SK-N-SH (cell line): Measurements from ENCODE around the gene CCDC38. TPM values are rescaled to one million over a fixed set of nuclear protein-coding genes. Genes with fewer than 3 reads are reported as not detected.

ENCODE experiments used
- CTCF ChIA-PET: fragments of 300-600, 350-600 bp; formaldehyde crosslinking; extraction: SDS; loops from one replicate; lab custom pipeline; 2021; lab: Yijun Ruan, JAX
- POLR2A ChIA-PET: fragments of 350-600 bp; sonication (Branson Sonifier 250); formaldehyde crosslinking; extraction: SDS; loops from one replicate; lab custom pipeline; 2020; ENCODE audit warnings: antibody characterized with exemption, inconsistent platforms; lab: Yijun Ruan, JAX
- DNase-seq: peaks from one replicate; pipeline ENCODE4 v3.0.0; 2012
- H2AFZ ChIP-seq: fragments of 200-600 bp; sonication (generic); 2 replicates; pipeline ENCODE4 v1.8.1; 2016; ENCODE audit warnings: antibody characterized with exemption, mild to moderate bottlenecking, low read depth
- H3F3A ChIP-seq: fragments of 200-600 bp; sonication (generic); replicated peaks from 2 replicates; pipeline ENCODE3; 2016; ENCODE audit warnings: antibody characterized with exemption, mild to moderate bottlenecking; ENCODE audit not compliant: insufficient read depth
- H3K27ac ChIP-seq, 2 experiments: fragments of 200-500 bp in 1 of 2; fragments of 200-600 bp in 1 of 2; sonication (Bioruptor generic) in 1 of 2; sonication (generic), shearing (Covaris generic) in 1 of 2; 2 replicates each; pipeline versions ENCODE4 v1.5.1 to v1.6.1; 2014 to 2016; ENCODE audit warnings: low read depth in 2 of 2, inconsistent platforms in 1 of 2, low read length in 1 of 2, mild to moderate bottlenecking in 1 of 2, mixed read lengths in 1 of 2
- H3K27me3 ChIP-seq: fragments of 200-600 bp; sonication (generic), shearing (Covaris generic); 2 replicates; pipeline ENCODE4 v1.6.1; 2016; ENCODE audit warnings: mixed run types; ENCODE audit not compliant: insufficient read depth
- H3K36me3 ChIP-seq, 2 experiments: fragments of 200-500 bp in 1 of 2; fragments of 200-600 bp in 1 of 2; sonication (Bioruptor generic) in 1 of 2; sonication (generic) in 1 of 2; replicated peaks in 1 of 2; 2 replicates each; pipeline versions ENCODE3 to v1.5.1; 2014 to 2016; ENCODE audit warnings: low read length in 1 of 2, mild to moderate bottlenecking in 1 of 2; ENCODE audit not compliant: insufficient read depth in 2 of 2, control insufficient read depth in 1 of 2
- H3K4me1 ChIP-seq, 2 experiments: fragments of 200-500 bp in 1 of 2; fragments of 200-600 bp in 1 of 2; sonication (Bioruptor generic) in 1 of 2; sonication (generic), shearing (Covaris generic) in 1 of 2; 2 replicates each; pipeline versions ENCODE4 v1.5.1 to v1.6.1; 2014 to 2016; ENCODE audit warnings: low read depth in 1 of 2, low read length in 1 of 2, mixed run types in 1 of 2; ENCODE audit not compliant: insufficient read depth in 2 of 2, control insufficient read depth in 1 of 2
- H3K4me2 ChIP-seq: fragments of 200-600 bp; sonication (generic), shearing (Covaris generic); 2 replicates; pipeline ENCODE4 v1.6.1; 2017; ENCODE audit warnings: mixed run types
- H3K4me3 ChIP-seq, 2 experiments: fragments of 200-500 bp in 1 of 2; fragments of 200-600 bp in 1 of 2; sonication (Bioruptor generic) in 1 of 2; sonication (generic), shearing (Covaris generic) in 1 of 2; 2 replicates each; pipeline versions ENCODE4 v1.5.1 to v1.8.1; 2014 to 2016; ENCODE audit warnings: low read depth in 2 of 2, inconsistent platforms in 1 of 2, low read length in 1 of 2, mild to moderate bottlenecking in 1 of 2, mixed read lengths in 1 of 2, moderate library complexity in 1 of 2
- H3K79me2 ChIP-seq: fragments of 200-600 bp; sonication (generic); 2 replicates; pipeline ENCODE4 v1.8.1; 2017; ENCODE audit warnings: mild to moderate bottlenecking; ENCODE audit not compliant: insufficient read depth
- H3K9ac ChIP-seq: fragments of 200-600 bp; sonication (generic); 2 replicates; pipeline ENCODE4 v1.6.1; 2017; ENCODE audit warnings: mixed run types
- H3K9me2 ChIP-seq: fragments of 200-600 bp; sonication (generic); 2 replicates; pipeline ENCODE4 v1.6.1; 2017; ENCODE audit warnings: mixed run types
- H3K9me3 ChIP-seq: fragments of 200-600 bp; sonication (generic); 2 replicates; pipeline ENCODE4 v1.6.1; 2017; ENCODE audit warnings: mixed run types, mild to moderate bottlenecking, moderate library complexity
- H4K20me1 ChIP-seq: fragments of 200-600 bp; sonication (generic); 2 replicates; pipeline ENCODE4 v1.6.1; 2017; ENCODE audit warnings: mild to moderate bottlenecking, mixed run types; ENCODE audit not compliant: insufficient read depth
- CHD2 ChIP-seq: fragments of 150-350 bp; IDR thresholded peaks from 2 replicates; pipeline ENCODE4 v1.6.1; 2018; ENCODE audit warnings: low read length; ENCODE audit not compliant: partially characterized antibody
- ELF1 ChIP-seq: IDR thresholded peaks from 2 replicates; pipeline ENCODE4 v1.4.0; 2012
- EP300 ChIP-seq, 2 experiments: IDR thresholded peaks; 2 replicates each; pipeline versions ENCODE4 v1.4.0 to v1.6.1; 2012; ENCODE audit warnings: borderline replicate concordance in 1 of 2, low read depth in 1 of 2, low read length in 1 of 2
- FOSL2 ChIP-seq: IDR thresholded peaks from 2 replicates; pipeline ENCODE4 v1.4.0; 2012; ENCODE audit warnings: low read depth, mild to moderate bottlenecking, moderate library complexity, borderline replicate concordance
- FOXJ3 ChIP-seq: sonication (generic); formaldehyde crosslinking; IDR thresholded peaks from 2 replicates; pipeline ENCODE4 v1.5.1; 2020; ENCODE audit warnings: mild to moderate bottlenecking, missing genetic modification reagents
- FOXM1 ChIP-seq: IDR thresholded peaks from 2 replicates; pipeline ENCODE4 v1.4.0; 2012; ENCODE audit warnings: low read depth, mild to moderate bottlenecking
- JUND ChIP-seq: IDR thresholded peaks from 2 replicates; pipeline ENCODE4 v1.4.0; 2012
- NFIC ChIP-seq: IDR thresholded peaks from 2 replicates; pipeline ENCODE4 v1.4.0; 2012; ENCODE audit warnings: borderline replicate concordance
- RCOR1 ChIP-seq: fragments of 150-350 bp; IDR thresholded peaks from 2 replicates; pipeline ENCODE4 v1.6.1; 2017; ENCODE audit warnings: antibody characterized with exemption, low read length
- SMC3 ChIP-seq: IDR thresholded peaks from 2 replicates; pipeline ENCODE4 v1.6.1; 2012; ENCODE audit warnings: low read depth, low read length, improper control_type of control experiment
- TEAD4 ChIP-seq: IDR thresholded peaks from 2 replicates; pipeline ENCODE4 v1.4.0; 2012; ENCODE audit warnings: mild to moderate bottlenecking, borderline replicate concordance; ENCODE audit not compliant: insufficient read depth
- WGBS: methylation state at CpG from one replicate; pipeline ENCODE4 v1.1.6; 2017; ENCODE audit warnings: low lambda C conversion rate; 5-methylcytosine and 5-hydroxymethylcytosine counted together
- polyA plus RNA-seq, 3 experiments: library from polyadenylated mRNA; depleted of rRNA; stranded (reverse); fragments of >200 nt; gene quantifications; 2 replicates each; pipeline ENCODE4 v1.2.3, GENCODE V29; 2012
- TF ChIP-seq, protein P1 (sequence below): fragments of 200-600 bp; sonication (generic); IDR thresholded peaks from 2 replicates; pipeline ENCODE4 v1.6.1; 2017; ENCODE audit warnings: antibody characterized with exemption, mild to moderate bottlenecking, moderate library complexity
- TF ChIP-seq, protein P2 (sequence below): IDR thresholded peaks from 2 replicates; pipeline ENCODE4 v1.4.0; 2012; ENCODE audit warnings: low read depth
- TF ChIP-seq, protein P3 (sequence below): IDR thresholded peaks from 2 replicates; pipeline ENCODE4 v1.6.1; 2012; ENCODE audit warnings: mild to moderate bottlenecking, low read depth, low read length, moderate library complexity
- TF ChIP-seq, protein P4 (sequence below): IDR thresholded peaks from 2 replicates; pipeline ENCODE4 v1.4.0; 2012; ENCODE audit warnings: low read depth, borderline replicate concordance

Gene CCDC38
- polyA plus RNA-seq, 1 of the 3 experiments (the other 2 are of a cell fraction), result not detected

DNA sequence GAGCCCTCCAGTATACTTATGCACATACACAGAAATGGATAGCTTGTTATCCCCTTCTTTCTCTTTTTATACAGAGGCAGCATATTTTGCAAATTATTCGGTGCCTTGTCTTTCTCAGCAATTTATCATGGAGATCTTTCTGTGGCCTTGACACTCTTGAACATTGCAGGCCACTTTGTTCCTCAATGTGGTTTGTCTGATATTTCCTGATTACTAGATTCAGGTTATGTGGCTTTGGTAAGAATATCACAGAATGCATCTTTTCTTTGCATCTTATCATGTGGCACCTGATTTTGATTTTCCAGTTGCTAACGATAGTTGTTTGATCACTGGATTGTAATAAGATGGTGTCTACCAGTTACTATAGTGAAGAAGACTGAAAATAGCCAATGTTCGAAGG is 90.8 kb downstream of the CCDC38 start:
- TF ChIP-seq NFIC (no peak), EP300 (IDR thresholded peaks at IDR 0.05; ENCODE audit: borderline replicate concordance in 1 of 2, low read depth in 1 of 2, low read length in 1 of 2) (no peak), ELF1 (no peak), FOXJ3 (no peak), JUND (no peak), FOSL2 (no peak), RCOR1 (no peak), TEAD4 (no peak), FOXM1 (no peak), SMC3 (no peak), CHD2 (no peak)
- TF ChIP-seq, protein P1, sequence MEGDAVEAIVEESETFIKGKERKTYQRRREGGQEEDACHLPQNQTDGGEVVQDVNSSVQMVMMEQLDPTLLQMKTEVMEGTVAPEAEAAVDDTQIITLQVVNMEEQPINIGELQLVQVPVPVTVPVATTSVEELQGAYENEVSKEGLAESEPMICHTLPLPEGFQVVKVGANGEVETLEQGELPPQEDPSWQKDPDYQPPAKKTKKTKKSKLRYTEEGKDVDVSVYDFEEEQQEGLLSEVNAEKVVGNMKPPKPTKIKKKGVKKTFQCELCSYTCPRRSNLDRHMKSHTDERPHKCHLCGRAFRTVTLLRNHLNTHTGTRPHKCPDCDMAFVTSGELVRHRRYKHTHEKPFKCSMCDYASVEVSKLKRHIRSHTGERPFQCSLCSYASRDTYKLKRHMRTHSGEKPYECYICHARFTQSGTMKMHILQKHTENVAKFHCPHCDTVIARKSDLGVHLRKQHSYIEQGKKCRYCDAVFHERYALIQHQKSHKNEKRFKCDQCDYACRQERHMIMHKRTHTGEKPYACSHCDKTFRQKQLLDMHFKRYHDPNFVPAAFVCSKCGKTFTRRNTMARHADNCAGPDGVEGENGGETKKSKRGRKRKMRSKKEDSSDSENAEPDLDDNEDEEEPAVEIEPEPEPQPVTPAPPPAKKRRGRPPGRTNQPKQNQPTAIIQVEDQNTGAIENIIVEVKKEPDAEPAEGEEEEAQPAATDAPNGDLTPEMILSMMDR, result no peak
- TF ChIP-seq, protein P2, sequence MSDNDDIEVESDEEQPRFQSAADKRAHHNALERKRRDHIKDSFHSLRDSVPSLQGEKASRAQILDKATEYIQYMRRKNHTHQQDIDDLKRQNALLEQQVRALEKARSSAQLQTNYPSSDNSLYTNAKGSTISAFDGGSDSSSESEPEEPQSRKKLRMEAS, result no peak
- TF ChIP-seq, protein P3, sequence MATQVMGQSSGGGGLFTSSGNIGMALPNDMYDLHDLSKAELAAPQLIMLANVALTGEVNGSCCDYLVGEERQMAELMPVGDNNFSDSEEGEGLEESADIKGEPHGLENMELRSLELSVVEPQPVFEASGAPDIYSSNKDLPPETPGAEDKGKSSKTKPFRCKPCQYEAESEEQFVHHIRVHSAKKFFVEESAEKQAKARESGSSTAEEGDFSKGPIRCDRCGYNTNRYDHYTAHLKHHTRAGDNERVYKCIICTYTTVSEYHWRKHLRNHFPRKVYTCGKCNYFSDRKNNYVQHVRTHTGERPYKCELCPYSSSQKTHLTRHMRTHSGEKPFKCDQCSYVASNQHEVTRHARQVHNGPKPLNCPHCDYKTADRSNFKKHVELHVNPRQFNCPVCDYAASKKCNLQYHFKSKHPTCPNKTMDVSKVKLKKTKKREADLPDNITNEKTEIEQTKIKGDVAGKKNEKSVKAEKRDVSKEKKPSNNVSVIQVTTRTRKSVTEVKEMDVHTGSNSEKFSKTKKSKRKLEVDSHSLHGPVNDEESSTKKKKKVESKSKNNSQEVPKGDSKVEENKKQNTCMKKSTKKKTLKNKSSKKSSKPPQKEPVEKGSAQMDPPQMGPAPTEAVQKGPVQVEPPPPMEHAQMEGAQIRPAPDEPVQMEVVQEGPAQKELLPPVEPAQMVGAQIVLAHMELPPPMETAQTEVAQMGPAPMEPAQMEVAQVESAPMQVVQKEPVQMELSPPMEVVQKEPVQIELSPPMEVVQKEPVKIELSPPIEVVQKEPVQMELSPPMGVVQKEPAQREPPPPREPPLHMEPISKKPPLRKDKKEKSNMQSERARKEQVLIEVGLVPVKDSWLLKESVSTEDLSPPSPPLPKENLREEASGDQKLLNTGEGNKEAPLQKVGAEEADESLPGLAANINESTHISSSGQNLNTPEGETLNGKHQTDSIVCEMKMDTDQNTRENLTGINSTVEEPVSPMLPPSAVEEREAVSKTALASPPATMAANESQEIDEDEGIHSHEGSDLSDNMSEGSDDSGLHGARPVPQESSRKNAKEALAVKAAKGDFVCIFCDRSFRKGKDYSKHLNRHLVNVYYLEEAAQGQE, result no peak
- TF ChIP-seq, protein P4, sequence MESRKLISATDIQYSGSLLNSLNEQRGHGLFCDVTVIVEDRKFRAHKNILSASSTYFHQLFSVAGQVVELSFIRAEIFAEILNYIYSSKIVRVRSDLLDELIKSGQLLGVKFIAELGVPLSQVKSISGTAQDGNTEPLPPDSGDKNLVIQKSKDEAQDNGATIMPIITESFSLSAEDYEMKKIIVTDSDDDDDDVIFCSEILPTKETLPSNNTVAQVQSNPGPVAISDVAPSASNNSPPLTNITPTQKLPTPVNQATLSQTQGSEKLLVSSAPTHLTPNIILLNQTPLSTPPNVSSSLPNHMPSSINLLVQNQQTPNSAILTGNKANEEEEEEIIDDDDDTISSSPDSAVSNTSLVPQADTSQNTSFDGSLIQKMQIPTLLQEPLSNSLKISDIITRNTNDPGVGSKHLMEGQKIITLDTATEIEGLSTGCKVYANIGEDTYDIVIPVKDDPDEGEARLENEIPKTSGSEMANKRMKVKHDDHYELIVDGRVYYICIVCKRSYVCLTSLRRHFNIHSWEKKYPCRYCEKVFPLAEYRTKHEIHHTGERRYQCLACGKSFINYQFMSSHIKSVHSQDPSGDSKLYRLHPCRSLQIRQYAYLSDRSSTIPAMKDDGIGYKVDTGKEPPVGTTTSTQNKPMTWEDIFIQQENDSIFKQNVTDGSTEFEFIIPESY, result no peak
- no peaks in the 10 kb centered on the region for H4K20me1 ChIP-seq
- no peak for DNase-seq
- no peak overlapping the region for H2AFZ ChIP-seq
- H3K27ac ChIP-seq, result no peak overlapping the region
- H3K4me2 ChIP-seq, result no peak overlapping the region
- no peaks in the 10 kb centered on the region for H3F3A ChIP-seq
- ChIA-PET POLR2A (no interaction called here), CTCF (no interaction called here)
- H3K4me1 ChIP-seq, result no peaks in the 10 kb centered on the region
- H3K27me3 ChIP-seq, result no peaks in the 10 kb centered on the region
- no peaks in the 10 kb centered on the region for H3K36me3 ChIP-seq
- H3K4me3 ChIP-seq, result no peak overlapping the region
- no peaks in the 10 kb centered on the region for H3K9me2 ChIP-seq
- WGBS, result 54% methylated on average over 3 of the region's 3 CpGs
- no peaks in the 10 kb centered on the region for H3K9me3 ChIP-seq
- H3K9ac ChIP-seq, result no peak overlapping the region
- H3K79me2 ChIP-seq, result no peaks in the 10 kb centered on the region
